T47D (cell line): ENCODE measurements around the gene PIGB.

Source experiments
- DNase-seq, 2 experiments: peaks; one replicate each; pipeline versions ENCODE4 v3.0.0 to v3.0.0-alpha.2; 2011 to 2012; ENCODE audit warnings: low read depth in 1 of 2, low spot score in 1 of 2
- JUND ChIP-seq: IDR thresholded peaks from 2 replicates; pipeline ENCODE4 v1.6.1; 2012; ENCODE audit warnings: low read depth
- in situ Hi-C: cut with HindIII; loops from 2 replicates; pipeline ENCODE4 v1.10.0; 2016; ENCODE audit warnings: low sequenced_read_pairs, low pct_unique_long_range_greater_than_20kb

PIGB gene

DNA sequence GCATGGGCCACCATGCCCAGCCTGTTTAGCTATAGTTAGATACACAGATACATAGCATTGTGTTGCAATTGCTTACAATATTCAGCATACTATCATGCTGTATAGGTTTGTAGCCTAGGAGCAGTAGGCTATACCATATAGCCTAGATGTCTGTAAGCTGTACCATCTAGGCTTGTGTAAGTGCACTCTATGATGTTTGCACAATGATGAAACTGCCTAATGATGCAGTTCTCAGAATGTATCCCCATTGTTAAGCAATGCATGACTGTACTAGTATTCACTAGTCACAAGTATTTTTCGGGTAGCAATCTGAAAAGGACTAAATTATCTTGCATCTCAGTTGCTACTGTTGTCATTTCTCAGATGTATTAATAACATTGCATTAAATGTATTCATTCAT is 16.0 kb downstream of the PIGB start:
- in situ Hi-C loops: no loop called here
- no peak for TF ChIP-seq JUND
- DNase-seq: no peak

DNA sequence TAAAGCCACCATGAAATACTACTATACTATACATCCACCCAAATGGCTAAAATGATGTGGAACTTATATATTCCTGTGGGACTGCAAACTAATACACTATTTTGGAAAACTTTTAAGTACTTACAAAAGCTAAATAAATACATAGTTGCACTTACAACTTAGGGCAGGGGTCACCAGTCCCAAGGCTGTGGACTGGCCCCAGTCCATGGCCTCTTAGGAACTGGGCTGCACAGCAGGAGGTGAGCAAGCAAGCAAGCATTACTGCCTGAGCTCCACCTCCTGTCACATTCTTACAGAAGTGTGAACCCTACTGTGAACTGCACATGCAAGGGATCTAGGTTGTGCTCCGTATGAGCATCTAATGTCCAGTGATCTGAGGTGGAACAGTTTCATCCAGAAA is 18.1 kb downstream of the PIGB start:
- no peak for TF ChIP-seq JUND
- no peak for DNase-seq
- in situ Hi-C loops: no loop called here

DNA sequence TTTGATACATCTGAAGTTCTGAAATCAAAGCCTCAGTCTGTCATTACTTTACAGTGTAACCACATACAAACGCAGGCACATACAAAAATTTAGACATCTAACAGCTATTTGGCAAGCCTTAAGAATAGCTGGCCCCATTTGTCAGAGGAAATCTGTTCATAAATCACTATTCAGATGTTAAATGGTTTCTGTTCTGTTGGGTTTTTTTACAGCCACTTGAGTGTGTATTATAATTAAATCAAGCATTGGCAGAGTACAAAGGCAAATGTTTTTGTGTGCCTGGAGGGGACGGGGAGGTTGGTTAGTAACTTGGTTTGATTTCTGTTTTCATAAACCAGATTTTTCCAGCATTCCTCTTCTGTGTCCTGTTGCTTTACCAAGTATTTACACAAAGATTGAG is 24.1 kb downstream of the PIGB start:
- in situ Hi-C loops: no loop called here
- TF ChIP-seq JUND: no peak

GRCh38 chr15:55344206-55344605 is 25.2 kb downstream of the PIGB start:
- in situ Hi-C loops: no loop called here
- peak in 1 of 2 experiments; percentile 93 for DNase-seq
- TF ChIP-seq JUND: no peak

More for the DNA sequence above, 24.1 kb downstream of the PIGB start:
- peak in 1 of 2 experiments; percentile 75 for DNase-seq

- TF ChIP-seq JUND: no peak
- peak in 1 of 2 experiments; percentile 7 for DNase-seq
- in situ Hi-C loops: no loop called here
Measured at GRCh38 chr15:55348281-55348778, 29.3 kb downstream of the PIGB start.

- no peak for DNase-seq
- TF ChIP-seq JUND: no peak
- in situ Hi-C loops: no loop called here
Measured at GRCh38 chr15:55349282-55349681, 30.3 kb downstream of the PIGB start.

DNA sequence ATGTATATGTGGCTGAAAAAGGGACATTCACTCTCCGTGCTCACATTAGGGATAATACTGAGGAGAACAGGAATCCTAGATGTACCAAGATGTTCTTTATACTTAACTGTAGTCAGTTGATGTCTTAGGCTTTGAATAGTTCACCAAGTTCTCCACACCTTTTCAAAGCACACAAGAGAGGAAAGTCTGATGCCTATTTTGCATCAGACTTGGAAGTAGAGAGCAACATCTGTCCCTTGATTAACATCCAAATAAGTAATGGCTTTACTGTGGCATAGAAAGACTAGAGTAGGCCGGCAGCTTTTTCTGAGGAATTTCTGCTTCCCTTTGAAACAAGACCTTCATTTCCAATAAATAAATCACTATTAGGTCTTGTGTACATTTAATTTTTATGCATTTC is 34.0 kb downstream of the PIGB start:
- DNase-seq: no peak
- in situ Hi-C loops: no loop called here
- no peak for TF ChIP-seq JUND

DNA sequence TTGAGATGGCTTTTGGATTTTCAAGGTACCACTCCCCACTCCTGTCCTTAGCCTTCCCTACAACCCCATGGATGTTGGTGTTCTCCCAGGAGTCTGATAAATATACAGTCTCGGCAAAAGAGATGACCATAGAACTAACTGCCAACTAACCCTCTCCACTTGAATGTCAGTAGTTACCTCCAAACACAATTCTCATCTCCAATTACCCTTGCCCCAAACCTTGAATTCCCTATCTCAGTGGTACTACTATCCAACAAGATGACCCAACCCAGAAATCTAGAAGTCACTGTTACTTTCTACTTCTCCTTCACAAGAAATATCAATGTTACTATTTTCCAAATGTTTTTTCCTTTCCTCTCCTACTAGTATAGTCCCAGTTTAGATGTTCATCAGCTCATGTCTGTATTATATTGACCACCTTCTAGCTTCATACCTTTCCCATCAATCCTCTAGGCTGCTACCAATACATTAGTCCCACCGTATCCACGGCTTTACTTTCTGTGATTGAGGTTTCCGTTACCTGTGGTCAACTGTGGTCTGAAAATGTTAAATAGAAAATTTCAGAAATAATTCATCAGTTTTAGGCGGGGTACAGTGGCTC is 38.1 kb downstream of the PIGB start:
- no peak for DNase-seq
- in situ Hi-C loops: no loop called here
- TF ChIP-seq JUND: no peak

DNA sequence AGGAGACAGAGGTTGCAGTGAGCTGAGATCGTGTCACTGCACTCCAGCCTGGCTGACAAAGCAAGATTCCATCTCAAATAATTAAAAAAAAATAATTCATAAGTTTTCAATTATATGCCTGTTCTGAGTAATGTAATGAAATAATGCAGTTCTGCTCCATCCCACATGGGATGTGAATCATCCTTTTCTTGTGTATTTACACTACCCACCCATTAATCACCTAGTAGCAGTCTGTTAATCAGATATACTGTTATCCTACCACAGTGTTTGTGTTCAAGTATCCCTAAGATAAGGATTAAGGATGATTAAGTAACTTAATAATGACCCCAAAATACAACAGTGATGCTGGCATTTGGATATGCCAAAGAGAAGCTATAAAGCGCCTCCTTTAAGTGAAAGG is 38.8 kb downstream of the PIGB start:
- DNase-seq: no peak
- TF ChIP-seq JUND: no peak
- in situ Hi-C loops: no loop called here

- DNase-seq: peak in 1 of 2 experiments; percentile 51
- TF ChIP-seq JUND: no peak
- in situ Hi-C loops: no loop called here
Measured at GRCh38 chr15:55358471-55358870, 39.4 kb downstream of the PIGB start.

DNA sequence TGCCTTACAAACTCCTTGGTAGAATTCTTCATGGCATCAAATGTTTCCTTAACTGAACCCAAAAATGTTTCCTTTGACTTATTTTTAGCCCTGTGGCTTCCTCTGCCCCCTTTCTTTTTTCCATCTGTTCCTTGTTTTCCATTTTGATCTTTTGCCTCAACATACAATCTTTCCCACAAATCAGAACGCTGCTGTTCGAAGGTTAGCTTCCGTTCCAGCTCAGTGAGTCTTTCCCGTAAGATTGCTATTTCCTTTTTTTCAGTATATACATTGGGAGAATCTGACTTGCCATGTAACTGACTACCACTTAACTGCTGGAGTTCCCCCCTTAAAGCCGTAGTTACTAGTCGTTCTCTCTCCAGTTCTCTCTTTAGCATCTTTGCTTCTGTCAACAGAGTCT is 41.2 kb downstream of the PIGB start:
- DNase-seq: no peak
- TF ChIP-seq JUND: no peak
- in situ Hi-C loops: no loop called here

GRCh38 chr15:55361048-55361447 is 42.0 kb downstream of the PIGB start:
- no peak for TF ChIP-seq JUND
- no peak for DNase-seq
- in situ Hi-C loops: no loop called here

DNA sequence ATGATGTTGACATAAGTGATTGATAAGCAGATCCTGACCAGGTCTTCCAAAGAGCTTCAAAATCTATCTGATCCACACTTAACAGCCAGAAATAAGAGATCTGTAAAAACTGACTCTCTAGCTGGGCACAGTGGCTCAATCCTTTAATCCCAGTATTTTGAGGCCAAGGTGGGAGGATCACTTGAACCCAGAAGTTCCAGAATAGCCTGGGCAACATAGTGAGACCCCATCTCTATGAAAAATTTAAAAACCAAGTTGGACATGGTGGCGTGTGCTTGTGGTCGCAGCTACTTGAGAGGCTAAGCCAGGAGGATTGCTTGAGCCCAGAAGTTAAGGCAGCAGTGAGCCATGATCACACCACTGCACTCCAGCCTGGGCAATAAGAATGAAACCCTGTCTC is 43.6 kb downstream of the PIGB start:
- DNase-seq: no peak
- TF ChIP-seq JUND: no peak
- in situ Hi-C loops: no loop called here

- in situ Hi-C loops: no loop called here
- TF ChIP-seq JUND: no peak
- DNase-seq: no peak
Measured at GRCh38 chr15:55366981-55367380, 48.0 kb downstream of the PIGB start.
